Activated CD8-positive, alpha-beta T cell treated with anti-CD3 and anti-CD28 coated beads for 36 hours (primary cell): Measurements from ENCODE around the gene KRT7. TPM values are rescaled to one million over a fixed set of nuclear protein-coding genes. Genes with fewer than 3 reads are reported as not detected.

Experiments used
- ATAC-seq: fragments of 200-7000 bp; cut with Tn5 transposase; one replicate; pipeline ENCODE4 v1.10.0; 2021; ENCODE audit warnings: mild to moderate bottlenecking, moderate library complexity
- CTCF ChIA-PET: fragments of 350-600 bp; sonication (Branson Sonifier 250); formaldehyde crosslinking; loops from one replicate; lab custom pipeline; 2021; ENCODE audit warnings: antibody characterized with exemption; lab: Charles Lee
- POLR2A ChIA-PET: fragments of 350-600 bp; sonication (Branson Sonifier 250); formaldehyde crosslinking; loops from one replicate; lab custom pipeline; 2021; ENCODE audit warnings: antibody characterized with exemption; lab: Charles Lee
- DNase-seq: peaks from one replicate; pipeline ENCODE4 v3.0.0-alpha.2; 2020
- H3K27ac Mint-ChIP-seq: one replicate; pipeline ENCODE4 v1.8.0; 2021; ENCODE audit warnings: mild to moderate bottlenecking, mixed read lengths
- H3K27me3 Mint-ChIP-seq: one replicate; pipeline ENCODE4 v1.8.0; 2021; ENCODE audit warnings: mixed read lengths
- H3K36me3 Mint-ChIP-seq: one replicate; pipeline ENCODE4 v1.8.0; 2021; ENCODE audit warnings: low read depth, mixed read lengths
- H3K4me1 Mint-ChIP-seq: one replicate; pipeline ENCODE4 v1.8.0; 2021; ENCODE audit warnings: low read depth, mixed read lengths
- H3K4me3 Mint-ChIP-seq: one replicate; pipeline ENCODE4 v1.8.0; 2021; ENCODE audit warnings: mild to moderate bottlenecking, moderate library complexity, mixed read lengths
- H3K9me3 Mint-ChIP-seq: one replicate; pipeline ENCODE4 v1.8.0; 2021; ENCODE audit warnings: mixed read lengths
- CTCF ChIP-seq: fragments of 200-600 bp; IDR thresholded peaks from one replicate; pipeline ENCODE4 v1.8.0; 2022; ENCODE audit warnings: antibody characterized with exemption, mild to moderate bottlenecking
- intact Hi-C: fragments of 100-400 bp; cut with micrococcal nuclease; formaldehyde crosslinking; loops from one replicate; pipeline ENCODE4 v1.10.0; 2022
- total RNA-seq, 2 experiments: library from RNA; stranded (reverse); gene quantifications; one replicate each; pipeline ENCODE4 v1.2.3, GENCODE V29; 2021

Gene KRT7
- total RNA-seq, 2 experiments from 2014 or later: 2.1 to 3.1 TPM

GRCh38 chr12:52216100-52216499 lies 16.9 kb upstream of the KRT7 start:
- no peaks in the 10 kb centered on the region for H3K9me3 Mint-ChIP-seq
- intact Hi-C loops: no loop called here
- H3K4me1 Mint-ChIP-seq: peaks cover under 1% of the 10 kb centered on the region
- H3K27me3 Mint-ChIP-seq: peaks cover 17% of the 10 kb centered on the region
- ATAC-seq (no peak), DNase-seq (no peak)
- TF ChIP-seq CTCF: no peak
- no peaks in the 10 kb centered on the region for H3K36me3 Mint-ChIP-seq
- H3K27ac Mint-ChIP-seq: no peak overlapping the region
- CTCF ChIA-PET: interaction anchor here (0.8 to 1.8 kb wide), 2 partner anchors 63 to 91 kb away, joined by 3 to 4 read pairs; no protein-coding TSS in a partner anchor
- POLR2A ChIA-PET: interaction anchor here (1.0 kb wide), 1 partner anchor 21 kb away, joined by 3 read pairs; no protein-coding TSS in a partner anchor
- H3K4me3 Mint-ChIP-seq: no peak overlapping the region

GRCh38 chr12:52216807-52217206 lies 16.2 kb upstream of the KRT7 start:
- no peak for TF ChIP-seq CTCF
- ATAC-seq (no peak), DNase-seq (no peak)
- peaks cover 19% of the 10 kb centered on the region for H3K27me3 Mint-ChIP-seq
- no peaks in the 10 kb centered on the region for H3K9me3 Mint-ChIP-seq
- intact Hi-C loops: no loop called here
- H3K4me1 Mint-ChIP-seq: peaks cover 6% of the 10 kb centered on the region
- ChIA-PET CTCF (interaction anchor here (0.8 kb wide), 1 partner anchor 62 kb away, joined by 3 read pairs; no protein-coding TSS in a partner anchor), POLR2A (no interaction called here)
- no peaks in the 10 kb centered on the region for H3K36me3 Mint-ChIP-seq
- H3K4me3 Mint-ChIP-seq: no peak overlapping the region
- H3K27ac Mint-ChIP-seq: no peak overlapping the region

GRCh38 chr12:52217223-52217622 lies 15.8 kb upstream of the KRT7 start:
- ATAC-seq: no peak
- peaks cover 10% of the 10 kb centered on the region for H3K4me1 Mint-ChIP-seq
- peaks cover 19% of the 10 kb centered on the region for H3K27me3 Mint-ChIP-seq
- no peaks in the 10 kb centered on the region for H3K36me3 Mint-ChIP-seq
- no peak for DNase-seq
- no peak overlapping the region for H3K4me3 Mint-ChIP-seq
- no peaks in the 10 kb centered on the region for H3K9me3 Mint-ChIP-seq
- POLR2A ChIA-PET: no interaction called here
- intact Hi-C loops: no loop called here
- CTCF ChIA-PET: no interaction called here
- no peak overlapping the region for H3K27ac Mint-ChIP-seq
- TF ChIP-seq CTCF: no peak

- no peak for TF ChIP-seq CTCF
- Mint-ChIP-seq H3K27me3 (peaks cover 19% of the 10 kb centered on the region), H3K27ac (no peak overlapping the region), H3K9me3 (no peaks in the 10 kb centered on the region), H3K4me3 (no peak overlapping the region), H3K36me3 (no peaks in the 10 kb centered on the region), H3K4me1 (peaks cover 12% of the 10 kb centered on the region)
- no peak for DNase-seq
- intact Hi-C loops: no loop called here
- CTCF ChIA-PET: no interaction called here
- no peak for ATAC-seq
- POLR2A ChIA-PET: no interaction called here
Measured at GRCh38 chr12:52218001-52218400, 15.0 kb upstream of the KRT7 start.

GRCh38 chr12:52220477-52220876 lies 12.6 kb upstream of the KRT7 start:
- Mint-ChIP-seq H3K4me1 (peaks cover 15% of the 10 kb centered on the region), H3K27ac (no peak overlapping the region), H3K36me3 (no peaks in the 10 kb centered on the region), H3K4me3 (no peak overlapping the region), H3K9me3 (no peaks in the 10 kb centered on the region), H3K27me3 (peaks cover 26% of the 10 kb centered on the region)
- POLR2A ChIA-PET: no interaction called here
- no peak for TF ChIP-seq CTCF
- intact Hi-C loops: no loop called here
- CTCF ChIA-PET: interaction anchor here (0.6 to 3.3 kb wide), 5 partner anchors 18 to 249 kb away, joined by 3 to 33 read pairs (median 9); no protein-coding TSS in a partner anchor
- DNase-seq (no peak), ATAC-seq (no peak)
